ENCODE data around the gene NFE2L1.

GRCh38 chr17:48100160-48100559 is 52.0 kb downstream of the NFE2L1 start:
- TF ChIP-seq CTCF (IDR thresholded peaks at IDR 0.05) (no peak), POLR2A (IDR thresholded peaks at IDR 0.05) (no peak)
